H4 (cell line): Measurements from ENCODE around the gene TNPO3. TPM values are rescaled to one million over a fixed set of nuclear protein-coding genes. Genes with fewer than 3 reads are reported as not detected.
"Not testable (repeated sequence)": the region's sequence is repeated elsewhere in the genome, so short reads cannot be mapped to it uniquely, and the experiment has no call there.

ENCODE experiments used
- DNase-seq: peaks from one replicate; pipeline ENCODE4 v3.0.0-alpha.2; 2015; ENCODE audit warnings: low spot score
- total RNA-seq: library from RNA; depleted of rRNA; stranded (reverse); fragments of >200 nt; shearing (Covaris generic); gene quantifications from 2 replicates; pipeline ENCODE4 v1.2.3, GENCODE V29; 2014

TNPO3 gene
- total RNA-seq, 1 experiment from 2014 or later, result 57.5 TPM

DNA sequence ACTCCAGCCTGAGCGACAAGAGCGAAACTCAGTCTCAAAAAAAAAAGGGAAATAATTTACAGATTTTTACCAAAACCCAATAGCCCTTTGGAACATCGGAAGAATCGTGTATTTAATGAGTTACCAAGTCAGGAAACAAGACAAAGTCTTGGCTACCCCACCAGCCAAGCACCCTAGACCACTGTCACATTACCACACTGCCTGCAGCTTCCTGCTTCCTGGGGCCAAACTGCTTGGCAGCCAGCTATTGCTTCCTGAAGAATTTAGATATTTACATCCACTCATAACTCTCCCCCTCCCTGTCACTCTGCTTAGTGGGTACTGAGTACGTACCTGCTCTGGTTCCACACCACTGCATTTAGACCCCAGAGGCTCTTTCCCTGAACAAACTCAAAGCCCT lies 14.1 kb upstream of the TNPO3 start:
- no peak for DNase-seq

DNA sequence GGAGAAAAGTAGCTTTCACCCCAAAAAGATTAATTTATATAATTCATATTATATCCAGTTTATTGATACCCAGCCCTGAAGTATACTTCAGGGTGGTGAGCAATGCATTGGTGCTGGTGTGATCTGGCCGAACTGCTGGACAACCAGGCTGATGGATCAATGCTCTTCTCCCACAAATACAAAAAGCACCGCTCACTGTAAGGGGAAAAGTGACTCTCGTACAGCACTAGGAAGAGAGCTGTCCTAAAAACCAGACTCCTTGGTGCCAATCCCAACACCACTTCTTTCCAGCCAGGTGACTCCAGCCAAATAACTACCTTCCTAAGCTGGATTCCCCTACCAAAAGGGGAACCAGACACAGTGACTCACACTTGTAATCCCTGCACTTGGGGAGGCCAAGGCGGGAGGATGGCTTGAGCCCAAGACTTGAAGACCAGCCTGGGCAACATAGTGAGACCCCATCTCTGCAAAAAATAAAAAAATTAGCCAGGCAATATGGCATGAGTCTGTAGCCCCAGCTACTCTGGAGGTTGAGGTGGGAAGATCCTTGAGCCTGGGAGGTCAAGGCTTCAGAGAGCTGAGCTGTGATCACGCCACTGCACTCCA lies 13.1 kb upstream of the TNPO3 start:
- DNase-seq, result no peak

DNA sequence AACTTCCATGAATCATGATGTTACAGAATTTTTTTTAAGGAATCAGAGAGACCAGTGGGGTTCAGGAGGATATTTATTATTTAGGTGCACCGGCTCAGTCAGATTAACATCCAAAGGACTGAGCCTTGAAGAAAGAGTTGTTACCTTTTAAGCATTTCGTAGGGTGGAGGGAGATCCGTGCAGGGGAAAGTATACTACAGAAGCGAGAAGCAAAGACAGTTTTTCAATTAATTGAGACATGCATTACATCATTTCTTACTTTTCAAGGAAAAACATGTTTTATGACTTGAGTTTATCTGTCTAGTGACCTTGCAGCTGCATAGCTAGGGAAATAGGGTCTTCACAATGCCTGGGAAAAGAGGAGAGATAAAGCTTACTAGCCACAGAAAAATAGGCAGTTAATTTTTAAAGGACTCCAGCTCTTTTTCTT lies 12.2 kb upstream of the TNPO3 start:
- DNase-seq, result not testable (repeated sequence)

DNA sequence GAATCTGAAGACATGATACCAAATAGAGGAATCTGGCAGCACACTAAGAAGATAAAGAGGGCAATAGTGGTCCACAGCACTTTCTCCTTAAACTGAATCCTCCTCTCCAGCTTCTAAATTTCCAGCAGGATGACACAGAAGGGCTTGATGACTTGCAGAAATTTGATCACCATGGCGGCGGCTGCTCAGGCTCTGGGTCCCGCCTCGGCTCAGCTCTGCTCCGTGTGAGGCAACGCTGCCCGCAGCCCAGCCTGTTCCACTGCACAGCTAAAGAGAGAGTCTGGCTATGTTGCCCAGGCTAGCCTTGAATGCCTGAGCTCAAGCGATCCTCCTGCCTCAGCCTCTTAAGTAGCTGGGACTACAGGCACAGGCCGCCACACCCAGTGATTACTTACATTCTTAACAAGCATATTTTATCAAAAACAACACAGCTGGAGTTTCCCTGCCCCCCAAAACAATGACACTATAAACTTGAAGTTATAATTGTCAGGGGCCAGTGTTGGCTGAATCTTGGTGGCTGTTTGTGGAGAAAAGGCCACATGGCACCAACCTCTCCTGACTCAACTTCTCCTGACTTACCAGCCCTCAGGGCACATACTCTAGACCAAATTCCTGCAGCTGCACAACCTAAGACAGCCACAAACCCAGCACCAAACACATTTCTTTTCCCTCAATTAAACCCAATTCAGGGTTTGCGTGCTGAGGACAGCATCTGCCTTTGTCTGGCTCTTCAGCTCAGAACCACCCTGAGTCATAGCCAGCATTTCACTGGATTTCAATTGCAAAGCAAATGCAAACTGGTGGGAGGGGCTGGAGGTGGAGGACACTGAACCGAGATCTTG lies 11.6 kb upstream of the TNPO3 start:
- DNase-seq, result peak; percentile 93

DNA sequence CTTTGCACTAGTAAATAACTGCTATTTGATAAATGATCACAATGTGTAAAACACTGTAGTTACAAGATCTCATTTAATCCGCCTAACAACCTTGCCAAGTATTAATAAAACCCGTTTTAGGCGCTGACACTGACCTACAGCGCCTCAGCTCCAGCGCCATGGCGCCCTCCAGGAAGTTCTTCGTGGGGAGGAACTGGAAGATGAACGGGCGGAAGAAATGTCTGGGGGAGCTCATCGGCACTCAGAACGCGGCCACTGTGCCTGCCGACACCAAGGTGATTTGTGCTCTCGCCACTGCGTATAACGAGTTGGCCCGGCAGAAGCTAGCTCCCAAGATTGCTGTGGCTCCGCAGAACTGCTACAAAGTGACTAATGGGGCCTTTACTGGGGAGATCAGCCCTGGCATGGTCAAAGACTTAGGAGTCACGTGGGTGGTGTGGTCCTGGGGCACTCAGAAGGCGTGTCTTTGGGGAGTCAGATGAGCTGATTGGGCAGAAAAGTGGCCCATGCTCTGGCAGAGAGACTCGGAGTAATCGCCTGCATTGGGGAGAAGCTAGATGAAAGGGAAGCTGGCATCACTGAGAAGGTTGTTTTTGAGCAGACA lies 1.1 kb upstream of the TNPO3 start:
- DNase-seq, result no peak

DNA sequence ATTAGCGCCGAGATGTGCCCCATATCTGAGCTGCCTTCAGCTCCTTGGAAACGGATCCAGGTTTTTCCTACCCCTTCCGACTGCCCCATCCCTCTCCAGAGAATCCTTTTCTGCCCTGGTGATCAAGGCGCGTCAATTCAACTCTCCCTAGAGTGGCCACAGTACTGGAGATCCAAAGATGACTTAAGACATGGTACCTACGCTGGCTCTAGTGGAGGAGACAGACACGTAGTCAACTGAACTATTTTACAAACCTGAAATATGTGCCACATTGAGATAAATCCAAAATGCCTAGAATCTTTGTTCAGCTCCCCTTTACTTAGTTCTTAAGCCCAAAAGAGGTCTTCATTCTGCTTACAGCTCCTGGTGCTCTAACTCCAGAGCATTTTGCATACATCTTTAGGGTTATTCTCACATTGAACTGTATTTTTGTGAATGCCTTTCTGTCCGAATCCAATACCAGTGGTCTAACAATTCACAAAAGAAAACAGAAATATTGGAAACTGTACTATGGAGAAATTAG lies 444 bp upstream of the TNPO3 start:
- no peak for DNase-seq

DNA sequence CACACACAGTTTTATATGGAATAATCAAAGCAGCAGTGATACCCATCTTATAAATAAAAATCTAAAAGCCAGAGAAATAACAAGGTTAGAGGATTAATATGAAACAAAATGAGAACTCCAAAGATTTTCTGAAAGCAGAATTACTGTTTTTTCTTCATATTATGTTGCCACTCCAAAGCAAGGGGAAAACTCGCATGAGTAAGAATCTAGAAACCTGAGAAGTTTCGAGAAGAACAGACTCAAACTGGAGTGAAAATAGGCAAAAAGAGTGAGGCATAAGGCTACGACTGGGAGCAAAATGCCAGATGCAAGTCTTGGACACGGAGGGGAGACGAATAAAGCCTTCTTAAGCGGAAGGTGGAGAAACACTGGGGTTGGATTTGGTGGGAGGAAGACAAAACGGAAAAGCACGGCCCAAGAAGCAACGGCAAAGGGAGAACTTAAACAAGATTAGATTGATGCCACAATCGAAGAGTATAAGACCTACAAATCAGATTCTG lies 923 bp downstream of the TNPO3 start:
- no peak for DNase-seq

DNA sequence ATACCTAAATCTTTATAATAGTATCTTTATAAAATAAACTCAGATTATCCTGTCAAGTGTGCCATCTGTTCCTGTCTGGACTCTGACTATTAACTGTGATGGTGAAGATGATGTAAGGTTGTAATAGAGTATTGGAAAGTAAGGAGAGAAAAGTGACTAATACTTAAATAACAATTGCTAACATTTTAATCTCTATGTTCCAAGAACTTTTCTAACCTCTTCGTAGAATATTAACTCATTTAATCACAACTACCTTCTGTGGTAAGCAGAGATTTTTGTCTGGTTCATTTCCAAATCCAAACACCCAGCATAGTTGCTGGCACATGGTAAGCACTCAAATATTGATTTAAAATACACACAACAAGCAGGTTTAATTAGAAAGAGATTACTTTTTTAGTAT lies 2.5 kb downstream of the TNPO3 start:
- no peak for DNase-seq

DNA sequence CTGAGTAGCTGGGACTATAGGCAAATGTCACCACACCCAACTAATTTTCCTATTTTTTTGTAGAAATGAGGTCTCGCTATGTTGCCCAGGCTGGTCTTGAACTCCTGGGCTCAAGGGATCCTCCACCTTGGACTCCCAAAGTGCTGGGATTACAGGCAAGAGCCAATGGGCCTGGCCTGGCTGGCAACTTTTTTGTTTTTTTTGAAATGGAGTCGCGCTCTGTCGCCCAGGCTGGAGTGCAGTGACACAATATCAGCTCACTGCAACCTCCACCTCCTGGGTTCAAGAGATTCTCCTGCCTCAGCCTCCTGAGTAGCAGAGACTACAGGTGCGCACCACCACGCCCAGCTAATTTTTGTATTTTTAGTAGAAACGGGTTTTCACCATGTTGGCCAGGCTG lies 3.5 kb downstream of the TNPO3 start:
- DNase-seq, result not testable (repeated sequence)

DNA sequence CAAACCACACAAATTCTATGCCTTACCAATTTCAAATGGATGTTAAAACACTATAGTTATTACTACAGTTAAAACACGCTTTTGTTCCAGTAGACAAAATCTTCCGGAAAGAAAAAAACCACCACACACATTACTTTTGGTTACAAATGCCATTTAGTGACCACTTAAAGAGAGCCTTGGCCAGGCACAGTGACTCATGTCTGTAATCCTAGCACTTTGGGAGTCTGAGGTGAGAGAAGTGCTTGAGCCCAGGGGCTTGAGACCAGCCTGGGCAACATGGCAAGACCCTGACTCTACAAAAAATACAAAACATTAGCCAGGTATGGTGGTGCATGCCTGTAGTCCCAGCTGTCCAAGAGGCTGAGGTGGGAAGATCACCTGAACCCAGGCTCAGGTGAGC lies 7.2 kb downstream of the TNPO3 start:
- peak; percentile 23 for DNase-seq

DNA sequence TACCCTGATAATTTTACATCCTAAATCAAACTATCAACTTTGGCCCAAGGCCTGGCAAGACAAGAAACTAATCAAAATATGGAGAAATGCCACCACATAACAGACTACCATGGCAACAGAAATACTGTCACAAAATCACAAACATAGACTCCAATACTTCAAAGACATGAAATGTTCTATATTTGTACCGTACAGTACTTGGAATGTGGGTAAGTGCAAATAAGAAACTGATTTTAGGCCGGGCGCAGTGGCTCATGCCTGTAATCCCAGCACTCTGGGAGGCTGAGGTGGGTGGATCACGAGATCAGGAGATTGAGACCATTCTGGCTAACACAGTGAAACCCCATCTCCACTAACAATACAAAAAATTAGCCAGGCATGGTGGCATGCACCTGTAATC lies 9.2 kb downstream of the TNPO3 start:
- no peak for DNase-seq

DNA sequence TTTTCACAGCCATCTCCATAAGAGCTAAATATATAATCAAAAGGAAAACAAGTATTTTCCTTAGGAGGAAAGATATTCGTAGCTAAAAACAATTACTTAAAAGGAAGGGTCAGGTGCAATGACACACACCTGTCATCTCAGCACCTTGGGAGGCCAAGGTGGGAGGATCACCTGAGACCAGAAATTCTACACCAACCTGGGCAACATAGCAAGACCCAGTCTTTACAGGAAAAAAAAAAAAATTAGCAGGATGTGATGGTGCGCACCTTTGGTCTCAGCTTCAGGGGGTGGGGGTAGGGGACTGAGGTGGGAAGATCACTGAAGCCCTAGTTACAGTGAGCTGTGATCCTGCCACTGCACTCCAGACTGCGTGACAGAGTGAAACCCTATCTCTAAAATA lies 11.9 kb downstream of the TNPO3 start:
- DNase-seq, result no peak

DNA sequence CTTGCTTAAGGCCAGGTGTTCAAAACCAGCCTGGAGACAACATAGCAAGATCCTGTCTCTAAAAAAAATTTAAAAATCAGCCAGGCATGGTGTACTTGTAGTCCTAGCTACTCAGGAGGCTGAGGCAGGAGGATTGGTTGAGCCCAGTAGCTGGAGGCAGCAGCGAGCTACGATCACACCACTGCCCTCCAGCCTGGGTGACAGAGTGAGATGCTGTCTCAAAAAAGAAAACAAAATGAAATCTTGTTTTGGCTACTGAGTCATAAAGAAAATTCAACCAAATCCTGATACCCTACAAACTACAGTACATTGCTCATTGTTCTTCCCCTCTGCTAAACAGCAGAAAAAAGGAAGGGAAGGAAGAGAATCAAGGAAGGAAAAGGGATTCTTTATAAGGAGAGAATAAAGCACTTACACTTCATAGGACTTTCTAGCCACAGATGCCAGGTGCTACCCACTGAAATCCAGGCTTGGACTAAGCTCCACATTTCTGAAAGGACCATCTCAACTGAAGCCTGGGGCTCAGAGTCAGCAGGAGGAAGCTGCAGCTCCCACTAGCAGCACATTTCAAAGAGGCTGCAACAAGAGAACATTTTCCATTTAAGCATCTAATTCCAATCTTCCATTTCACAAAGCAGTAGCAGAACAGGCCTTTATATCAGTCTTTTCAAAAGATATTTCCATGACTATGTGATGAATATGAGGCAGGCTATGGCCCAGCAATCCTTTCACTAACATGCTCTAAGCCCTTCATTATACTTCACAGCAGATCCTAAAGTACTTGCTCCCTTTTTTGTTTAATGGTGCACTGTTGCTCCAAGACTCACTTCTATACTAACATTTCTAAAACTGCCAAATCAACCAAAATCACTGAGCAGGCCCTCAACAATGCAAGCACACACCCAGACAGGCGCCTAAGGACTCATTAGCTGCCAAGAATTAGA lies 13.5 kb downstream of the TNPO3 start:
- no peak for DNase-seq

DNA sequence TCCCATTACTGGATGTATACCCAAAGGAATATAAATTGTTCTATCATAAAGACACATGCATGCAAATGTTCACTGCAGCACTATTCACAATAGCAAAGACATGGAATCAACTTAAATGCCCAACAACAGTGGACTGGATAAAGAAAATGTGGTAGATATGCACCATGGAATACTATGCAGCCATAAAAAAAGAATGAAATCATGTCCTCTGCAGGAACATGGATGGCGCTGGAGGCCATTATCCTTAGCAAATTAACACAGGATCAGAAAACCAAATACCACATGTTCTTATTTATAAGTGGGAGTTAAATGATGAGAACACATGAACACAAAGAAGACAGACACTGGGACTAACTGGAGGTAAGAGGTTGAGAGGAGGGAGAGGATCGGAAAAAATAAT lies 16.4 kb downstream of the TNPO3 start:
- not testable (repeated sequence) for DNase-seq

DNA sequence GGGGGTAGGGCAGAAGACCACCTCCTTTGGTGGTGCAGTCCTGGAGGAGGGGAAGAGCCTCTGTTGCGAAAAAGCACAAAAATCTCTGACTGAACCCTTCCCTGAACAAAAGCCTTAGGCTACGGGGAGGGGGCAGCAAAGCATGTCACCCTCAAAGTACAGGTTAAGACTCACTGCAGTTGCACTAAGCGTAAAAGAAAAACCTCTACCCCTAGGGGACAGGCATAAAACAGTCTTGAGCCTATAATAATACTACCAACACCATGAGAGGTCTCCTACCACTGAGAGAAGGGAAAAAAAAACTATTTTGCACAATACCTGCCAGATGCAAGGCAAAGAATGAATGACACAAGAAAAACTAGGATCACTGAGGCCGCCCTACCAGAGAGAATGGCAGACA lies 17.3 kb downstream of the TNPO3 start:
- DNase-seq, result no peak

DNA sequence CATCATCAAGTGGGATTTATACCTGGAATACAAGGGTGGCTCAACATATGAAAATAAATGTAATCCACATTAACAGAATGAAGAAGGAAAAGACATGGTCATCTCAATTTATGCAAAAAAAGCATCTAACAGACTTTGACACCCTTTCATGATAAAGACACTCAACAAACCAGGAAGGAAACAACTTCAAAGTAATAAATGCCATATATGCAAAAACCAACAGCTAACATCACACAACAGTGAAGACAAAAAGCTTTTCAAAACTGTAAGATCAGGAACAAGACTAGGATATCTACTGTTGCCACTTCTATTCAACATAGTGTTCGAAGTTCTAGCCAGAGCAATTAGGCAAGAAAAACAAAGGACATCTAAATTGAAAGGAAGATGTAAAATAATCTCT lies 22.9 kb downstream of the TNPO3 start:
- no peak for DNase-seq

DNA sequence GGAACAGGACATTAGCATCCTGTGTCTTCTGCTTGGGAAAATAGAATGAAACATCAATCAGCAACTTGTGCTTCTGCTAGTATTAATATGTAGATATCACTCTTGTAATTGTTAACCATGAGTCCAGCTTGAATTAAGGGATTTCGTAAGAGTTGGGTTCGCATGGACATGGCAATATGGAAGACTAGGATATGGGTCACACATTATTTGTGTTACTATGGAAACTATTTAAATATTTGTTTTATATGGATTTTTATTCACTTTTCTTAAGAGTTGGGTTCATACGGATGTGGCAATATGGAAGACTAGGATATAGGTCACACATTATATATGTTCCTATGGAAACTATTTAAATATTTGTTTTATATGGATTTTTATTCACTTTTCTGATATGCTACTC lies 24.5 kb downstream of the TNPO3 start:
- no peak for DNase-seq

DNA sequence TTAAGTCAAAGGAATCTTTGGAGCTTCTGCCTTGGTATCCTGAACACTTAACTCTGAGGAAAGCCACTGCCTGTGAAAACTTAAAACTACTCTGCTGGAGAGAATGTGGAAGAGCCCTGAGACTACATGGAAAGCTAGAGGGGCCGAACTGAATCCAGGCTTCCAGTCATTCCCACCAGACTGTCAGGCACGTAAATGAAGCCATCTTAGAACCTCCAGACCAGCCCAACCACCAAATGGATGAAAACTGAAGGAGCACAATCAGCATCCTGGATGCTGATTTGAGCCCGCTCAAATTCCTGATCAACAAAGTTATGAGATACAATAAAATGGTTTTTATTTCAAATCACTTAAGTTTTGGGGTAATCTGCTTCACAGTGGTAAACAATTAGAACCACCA lies 30.8 kb downstream of the TNPO3 start:
- DNase-seq, result no peak

DNA sequence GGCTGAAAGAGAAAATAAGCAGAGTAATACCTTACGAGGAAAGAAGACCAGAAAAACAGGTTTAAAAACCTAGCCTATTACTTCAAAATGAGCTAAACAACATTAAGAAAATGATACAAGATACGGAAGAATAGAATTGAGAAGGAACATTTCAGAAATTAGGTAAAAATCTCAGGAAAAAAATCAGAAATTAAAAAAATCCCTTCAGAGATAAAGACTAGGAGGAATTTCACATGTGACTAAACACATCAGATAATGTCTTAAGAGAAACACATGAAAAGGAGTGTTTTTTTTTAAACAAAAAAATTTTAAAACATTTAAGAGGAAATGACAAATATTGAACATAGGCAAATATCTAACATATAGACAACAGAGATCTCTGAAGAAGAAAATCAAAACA lies 33.3 kb downstream of the TNPO3 start:
- no peak for DNase-seq

DNA sequence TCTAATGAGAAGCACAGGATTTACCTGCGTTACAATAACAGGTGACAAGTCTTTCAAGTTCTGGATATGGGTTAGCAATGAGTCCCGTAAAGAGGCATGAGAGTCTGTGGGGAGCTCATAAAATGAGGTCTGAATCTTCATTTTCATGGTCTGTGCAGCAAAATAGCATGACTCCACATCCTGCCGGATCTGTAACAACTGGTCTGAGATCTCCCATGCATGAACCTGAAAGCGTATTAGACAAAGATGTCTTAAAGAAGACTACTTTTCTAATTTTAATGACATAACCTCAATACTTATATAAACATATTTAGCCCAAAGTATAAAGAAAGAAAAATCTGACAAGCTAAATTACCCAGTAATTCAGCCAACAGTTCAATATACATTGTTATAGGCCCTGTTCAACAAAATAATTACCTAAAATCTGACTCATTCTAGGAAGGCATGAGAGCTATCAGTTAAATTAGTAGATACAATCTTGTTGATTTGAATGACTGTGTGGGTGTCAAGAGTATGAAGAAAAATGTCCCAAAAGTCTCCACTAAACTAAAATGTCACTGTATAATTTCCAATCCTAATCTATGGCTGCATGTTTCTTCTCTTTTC lies 36.9 kb downstream of the TNPO3 start:
- no peak for DNase-seq

DNA sequence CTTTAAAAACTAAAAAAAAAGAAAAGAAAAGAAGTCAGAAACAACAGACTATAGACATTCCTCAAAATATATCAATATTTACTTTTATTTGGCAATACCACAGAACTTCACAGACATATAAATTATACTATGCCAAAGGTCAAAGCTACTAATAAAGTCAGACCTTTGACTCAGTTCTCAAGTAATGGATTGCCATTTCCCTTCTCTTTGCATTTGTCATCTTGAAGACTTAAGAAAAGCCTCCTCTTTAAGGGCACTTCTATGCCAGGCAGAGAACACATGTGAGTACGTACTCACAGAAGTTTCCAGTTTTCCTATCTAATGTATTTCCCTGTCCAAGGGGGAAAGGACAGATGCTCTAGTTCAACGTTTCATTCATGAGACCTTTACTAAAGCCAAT lies 37.6 kb downstream of the TNPO3 start:
- no peak for DNase-seq
